22Rv1 (cell line): ENCODE measurements around the gene TMTC2.

Source experiments
- ZFX ChIP-seq: fragments of 450-650 bp; IDR thresholded peaks from 2 replicates; pipeline ENCODE4 v1.6.1; 2017; ENCODE audit warnings: antibody characterized with exemption, borderline replicate concordance
- TF ChIP-seq, protein P1 (sequence below): fragments of 450-650 bp; IDR thresholded peaks from 2 replicates; pipeline ENCODE4 v1.5.1; 2017; ENCODE audit warnings: mild to moderate bottlenecking

- TF ChIP-seq, protein P1, sequence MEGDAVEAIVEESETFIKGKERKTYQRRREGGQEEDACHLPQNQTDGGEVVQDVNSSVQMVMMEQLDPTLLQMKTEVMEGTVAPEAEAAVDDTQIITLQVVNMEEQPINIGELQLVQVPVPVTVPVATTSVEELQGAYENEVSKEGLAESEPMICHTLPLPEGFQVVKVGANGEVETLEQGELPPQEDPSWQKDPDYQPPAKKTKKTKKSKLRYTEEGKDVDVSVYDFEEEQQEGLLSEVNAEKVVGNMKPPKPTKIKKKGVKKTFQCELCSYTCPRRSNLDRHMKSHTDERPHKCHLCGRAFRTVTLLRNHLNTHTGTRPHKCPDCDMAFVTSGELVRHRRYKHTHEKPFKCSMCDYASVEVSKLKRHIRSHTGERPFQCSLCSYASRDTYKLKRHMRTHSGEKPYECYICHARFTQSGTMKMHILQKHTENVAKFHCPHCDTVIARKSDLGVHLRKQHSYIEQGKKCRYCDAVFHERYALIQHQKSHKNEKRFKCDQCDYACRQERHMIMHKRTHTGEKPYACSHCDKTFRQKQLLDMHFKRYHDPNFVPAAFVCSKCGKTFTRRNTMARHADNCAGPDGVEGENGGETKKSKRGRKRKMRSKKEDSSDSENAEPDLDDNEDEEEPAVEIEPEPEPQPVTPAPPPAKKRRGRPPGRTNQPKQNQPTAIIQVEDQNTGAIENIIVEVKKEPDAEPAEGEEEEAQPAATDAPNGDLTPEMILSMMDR, result no peak
- no peak for TF ChIP-seq ZFX
These were observed 359.3 kb downstream of the TMTC2 start for GRCh38 chr12:83046019-83046418.
